Erythroblast (primary cell): ENCODE measurements around the gene CCSER1.

Experiments used
- DNase-seq, 2 experiments: peaks; one replicate each; lab custom pipeline; 2025; lab: John Stamatoyannopoulos, UW
- GATA1 ChIP-seq: IDR thresholded peaks from 2 replicates; pipeline ENCODE4 v1.6.1; 2011; ENCODE audit warnings: low read depth, mild to moderate bottlenecking, control low read depth, low read length, moderate library complexity
- POLR2A ChIP-seq: IDR thresholded peaks from 2 replicates; pipeline ENCODE4 v1.6.1; 2011; ENCODE audit warnings: mild to moderate bottlenecking, low read length

CCSER1 gene

GRCh38 chr4:90189178-90189577, 62.0 kb downstream of the CCSER1 start:
- no peak for DNase-seq

GRCh38 chr4:90189946-90190345, 62.8 kb downstream of the CCSER1 start:
- TF ChIP-seq POLR2A (no peak), GATA1 (no peak)
- DNase-seq = no peak

More at GRCh38 chr4:90189178-90189577, 62.0 kb downstream of the CCSER1 start:
- TF ChIP-seq POLR2A (no peak), GATA1 (no peak)

- DNase-seq = no peak
- no peak for TF ChIP-seq GATA1
- no peak for TF ChIP-seq POLR2A
Observed at GRCh38 chr4:90190525-90190924, 63.3 kb downstream of the CCSER1 start.

- DNase-seq = no peak
- TF ChIP-seq POLR2A = no peak
- no peak for TF ChIP-seq GATA1
Observed at GRCh38 chr4:90198086-90198847, 71.1 kb downstream of the CCSER1 start.

GRCh38 chr4:90207887-90208454, 80.8 kb downstream of the CCSER1 start:
- TF ChIP-seq GATA1 = no peak
- no peak for TF ChIP-seq POLR2A
- no peak for DNase-seq

GRCh38 chr4:90209922-90210321, 82.7 kb downstream of the CCSER1 start:
- no peak for TF ChIP-seq GATA1
- no peak for TF ChIP-seq POLR2A
- DNase-seq = no peak

GRCh38 chr4:90211174-90211573, 84.0 kb downstream of the CCSER1 start:
- TF ChIP-seq POLR2A = no peak
- TF ChIP-seq GATA1 = no peak
- DNase-seq = no peak

GRCh38 chr4:90215286-90215685, 88.1 kb downstream of the CCSER1 start:
- TF ChIP-seq GATA1 = no peak
- no peak for TF ChIP-seq POLR2A
- DNase-seq = no peak

GRCh38 chr4:90219822-90220221, 92.6 kb downstream of the CCSER1 start:
- TF ChIP-seq GATA1 = no peak
- no peak for TF ChIP-seq POLR2A
- no peak for DNase-seq

GRCh38 chr4:90220459-90220858, 93.3 kb downstream of the CCSER1 start:
- no peak for TF ChIP-seq GATA1
- TF ChIP-seq POLR2A = no peak
- no peak for DNase-seq

GRCh38 chr4:90226734-90227133, 99.5 kb downstream of the CCSER1 start:
- TF ChIP-seq GATA1 = no peak
- no peak for TF ChIP-seq POLR2A
- DNase-seq = no peak

- TF ChIP-seq GATA1 (no peak), POLR2A (no peak)
- DNase-seq = no peak
Observed at GRCh38 chr4:90227177-90227576, 100.0 kb downstream of the CCSER1 start.

GRCh38 chr4:90234916-90235547, 107.8 kb downstream of the CCSER1 start:
- TF ChIP-seq GATA1 (no peak), POLR2A (no peak)
- no peak for DNase-seq
